HepG2 (cell line): ENCODE data around the gene TEF.
A peak's percentile ranks its signal among the peaks of the same experiment; 100 is the strongest.

Experiments used
- NFE2 ChIP-seq: sonication (generic); formaldehyde crosslinking; IDR thresholded peaks from 2 replicates; pipeline ENCODE4 v1.4.0; 2020; ENCODE audit warnings: missing genetic modification reagents
- POLR2AphosphoS5 ChIP-seq: IDR thresholded peaks from 2 replicates; pipeline ENCODE4 v1.6.1; 2012; ENCODE audit warnings: low read depth, low read length
- RCOR2 ChIP-seq: IDR thresholded peaks from 2 replicates; pipeline ENCODE4 v1.6.1; 2016; ENCODE audit warnings: missing biosample characterization, missing genetic modification reagents
- SCMH1 ChIP-seq: sonication (generic); formaldehyde crosslinking; IDR thresholded peaks from 2 replicates; pipeline ENCODE4 v1.9.0; 2021; ENCODE audit warnings: missing genetic modification reagents, mild to moderate bottlenecking, borderline replicate concordance
- SMC3 ChIP-seq: IDR thresholded peaks from 2 replicates; pipeline ENCODE4 v1.6.1; 2011; ENCODE audit warnings: low read length, improper control_type of control experiment
- ZBTB8A ChIP-seq: sonication (generic); formaldehyde crosslinking; IDR thresholded peaks from 2 replicates; pipeline ENCODE4 v1.4.0; 2020; ENCODE audit warnings: mild to moderate bottlenecking, low read depth, missing genetic modification reagents, borderline replicate concordance
- TF ChIP-seq, protein P1 (sequence below): sonication (generic); formaldehyde crosslinking; IDR thresholded peaks from 2 replicates; pipeline ENCODE4 v1.5.0; 2020; ENCODE audit warnings: missing genetic modification reagents, mild to moderate bottlenecking, borderline replicate concordance
- TF ChIP-seq, protein P2 (sequence below): sonication (generic); formaldehyde crosslinking; IDR thresholded peaks from 2 replicates; pipeline ENCODE4 v1.4.0; 2020; ENCODE audit warnings: mild to moderate bottlenecking, missing genetic modification reagents
- TF ChIP-seq, protein P3 (sequence below), 2 experiments: IDR thresholded peaks; 2 replicates each; pipeline ENCODE4 v1.6.1; 2011 to 2012; ENCODE audit warnings: low read length in 2 of 2, borderline replicate concordance in 1 of 2, low read depth in 1 of 2, mild to moderate bottlenecking in 1 of 2, moderate library complexity in 1 of 2
- TF ChIP-seq, protein P4 (sequence below): sonication (generic); formaldehyde crosslinking; IDR thresholded peaks from 2 replicates; pipeline ENCODE4 v1.5.0; 2020; ENCODE audit warnings: mild to moderate bottlenecking, missing genetic modification reagents, moderate library complexity

DNA sequence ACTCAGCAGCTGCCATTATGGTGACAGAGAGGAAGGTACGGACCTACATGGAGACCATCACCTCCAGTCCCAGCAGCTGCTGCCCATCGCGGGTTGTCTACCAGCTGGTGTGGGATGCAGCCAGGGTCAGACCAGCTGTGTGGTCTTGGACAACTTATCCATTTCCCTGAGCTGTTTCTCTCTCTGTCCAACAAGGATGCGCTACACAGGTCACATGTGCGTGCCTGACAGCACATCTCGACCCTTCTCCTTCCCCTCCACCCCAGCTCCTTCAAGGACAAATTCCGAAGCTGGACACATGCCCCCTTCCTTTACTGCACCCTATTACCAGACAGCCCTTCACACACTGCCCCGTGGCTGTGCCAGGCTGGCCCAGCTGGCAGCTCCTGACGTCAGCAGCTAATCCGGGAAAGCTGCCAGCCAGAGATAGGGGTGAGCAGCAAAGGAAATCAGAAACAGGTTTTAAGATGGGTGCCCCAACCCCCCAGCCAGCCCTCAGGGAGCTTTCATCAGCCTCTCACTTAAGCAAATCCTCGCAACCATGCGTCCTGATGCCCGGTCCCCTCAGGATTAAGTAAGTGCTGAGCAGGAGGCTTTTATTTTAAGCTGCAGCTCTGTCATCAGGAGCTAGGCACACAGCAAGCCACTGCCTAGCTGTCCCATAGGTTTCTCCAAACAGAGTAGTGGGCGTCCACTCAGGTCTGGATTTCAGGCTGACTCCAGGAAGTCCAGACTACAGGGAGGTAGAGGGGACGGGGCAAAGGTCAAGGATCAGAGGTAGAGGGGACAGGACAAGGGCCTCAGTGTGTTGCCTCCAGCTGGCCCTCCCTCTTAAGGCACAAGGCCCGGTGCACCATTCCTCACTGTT, 20.3 kb downstream of the TEF start:
- TF ChIP-seq, protein P1, sequence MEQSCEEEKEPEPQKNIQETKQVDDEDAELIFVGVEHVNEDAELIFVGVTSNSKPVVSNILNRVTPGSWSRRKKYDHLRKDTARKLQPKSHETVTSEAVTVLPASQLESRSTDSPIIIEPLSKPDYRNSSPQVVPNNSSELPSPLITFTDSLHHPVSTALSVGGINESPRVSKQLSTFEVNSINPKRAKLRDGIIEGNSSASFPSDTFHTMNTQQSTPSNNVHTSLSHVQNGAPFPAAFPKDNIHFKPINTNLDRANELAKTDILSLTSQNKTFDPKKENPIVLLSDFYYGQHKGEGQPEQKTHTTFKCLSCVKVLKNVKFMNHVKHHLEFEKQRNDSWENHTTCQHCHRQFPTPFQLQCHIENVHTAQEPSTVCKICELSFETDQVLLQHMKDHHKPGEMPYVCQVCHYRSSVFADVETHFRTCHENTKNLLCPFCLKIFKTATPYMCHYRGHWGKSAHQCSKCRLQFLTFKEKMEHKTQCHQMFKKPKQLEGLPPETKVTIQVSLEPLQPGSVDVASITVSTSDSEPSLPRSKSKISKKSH (CRISPR knock-in tag), result no peak
- TF ChIP-seq, protein P2, sequence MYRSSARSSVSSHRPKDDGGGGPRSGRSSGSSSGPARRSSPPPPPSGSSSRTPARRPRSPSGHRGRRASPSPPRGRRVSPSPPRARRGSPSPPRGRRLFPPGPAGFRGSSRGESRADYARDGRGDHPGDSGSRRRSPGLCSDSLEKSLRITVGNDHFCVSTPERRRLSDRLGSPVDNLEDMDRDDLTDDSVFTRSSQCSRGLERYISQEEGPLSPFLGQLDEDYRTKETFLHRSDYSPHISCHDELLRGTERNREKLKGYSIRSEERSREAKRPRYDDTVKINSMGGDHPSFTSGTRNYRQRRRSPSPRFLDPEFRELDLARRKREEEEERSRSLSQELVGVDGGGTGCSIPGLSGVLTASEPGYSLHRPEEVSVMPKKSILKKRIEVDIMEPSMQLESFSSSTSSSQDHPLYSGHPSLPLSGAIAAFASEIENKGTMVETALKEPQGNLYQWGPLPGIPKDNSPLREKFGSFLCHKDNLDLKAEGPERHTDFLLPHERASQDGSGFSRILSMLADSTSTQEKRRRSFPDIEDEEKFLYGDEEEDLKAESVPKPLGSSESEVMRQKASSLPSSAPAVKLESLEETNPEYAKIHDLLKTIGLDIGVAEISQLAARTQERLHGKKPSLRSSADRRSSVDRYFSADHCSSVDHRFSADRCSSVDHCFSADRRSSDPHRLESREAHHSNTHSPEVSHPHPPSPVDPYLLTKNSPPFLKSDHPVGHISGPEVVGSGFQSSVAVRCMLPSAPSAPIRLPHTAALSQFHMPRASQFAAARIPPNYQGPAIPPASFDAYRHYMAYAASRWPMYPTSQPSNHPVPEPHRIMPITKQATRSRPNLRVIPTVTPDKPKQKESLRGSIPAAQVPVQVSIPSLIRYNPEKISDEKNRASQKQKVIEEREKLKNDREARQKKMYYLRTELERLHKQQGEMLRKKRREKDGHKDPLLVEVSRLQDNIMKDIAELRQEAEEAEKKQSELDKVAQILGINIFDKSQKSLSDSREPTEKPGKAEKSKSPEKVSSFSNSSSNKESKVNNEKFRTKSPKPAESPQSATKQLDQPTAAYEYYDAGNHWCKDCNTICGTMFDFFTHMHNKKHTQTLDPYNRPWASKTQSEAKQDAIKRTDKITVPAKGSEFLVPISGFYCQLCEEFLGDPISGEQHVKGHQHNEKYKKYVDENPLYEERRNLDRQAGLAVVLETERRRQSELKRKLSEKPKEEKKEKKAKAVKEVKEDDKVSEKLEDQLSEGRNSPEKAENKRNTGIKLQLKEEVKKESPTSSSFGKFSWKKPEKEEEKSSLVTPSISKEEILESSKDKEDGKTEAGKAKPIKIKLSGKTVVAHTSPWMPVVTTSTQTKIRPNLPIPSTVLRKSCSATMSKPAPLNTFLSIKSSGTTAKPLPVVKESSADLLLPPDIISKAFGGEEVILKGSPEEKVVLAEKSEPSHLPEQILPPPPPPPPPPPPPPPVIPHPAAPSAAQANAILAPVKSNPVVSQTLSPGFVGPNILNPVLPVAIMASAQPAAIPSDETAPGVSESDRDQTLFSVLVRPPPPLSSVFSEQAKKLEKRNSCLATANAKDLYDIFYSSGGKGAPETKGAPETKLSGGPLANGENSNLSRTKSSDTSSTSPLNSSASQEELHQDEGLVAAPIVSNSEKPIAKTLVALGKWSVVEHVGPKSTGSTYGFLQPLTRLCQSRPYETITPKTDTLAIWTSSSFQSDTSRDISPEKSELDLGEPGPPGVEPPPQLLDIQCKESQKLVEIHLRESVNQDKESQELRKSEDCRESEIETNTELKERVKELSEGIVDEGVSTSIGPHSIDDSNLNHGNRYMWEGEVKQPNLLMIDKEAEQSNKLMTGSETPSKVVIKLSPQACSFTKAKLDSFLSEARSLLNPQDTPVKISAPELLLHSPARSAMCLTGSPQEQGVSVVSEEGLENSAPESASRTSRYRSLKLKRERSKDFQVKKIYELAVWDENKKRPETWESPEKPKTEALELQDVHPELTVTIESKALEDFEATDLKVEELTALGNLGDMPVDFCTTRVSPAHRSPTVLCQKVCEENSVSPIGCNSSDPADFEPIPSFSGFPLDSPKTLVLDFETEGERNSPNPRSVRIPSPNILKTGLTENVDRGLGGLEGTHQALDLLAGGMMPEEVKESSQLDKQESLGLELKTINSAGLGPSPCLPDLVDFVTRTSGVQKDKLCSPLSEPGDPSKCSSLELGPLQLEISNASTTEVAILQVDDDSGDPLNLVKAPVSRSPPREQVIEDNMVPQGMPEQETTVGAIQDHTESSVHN, result no peak
- TF ChIP-seq ZBTB8A (no peak), NFE2 (no peak), RCOR2 (CRISPR knock-in tag) (no peak), POLR2AphosphoS5 (no peak), SMC3 (no peak), SCMH1 (no peak)
- TF ChIP-seq, protein P3, sequence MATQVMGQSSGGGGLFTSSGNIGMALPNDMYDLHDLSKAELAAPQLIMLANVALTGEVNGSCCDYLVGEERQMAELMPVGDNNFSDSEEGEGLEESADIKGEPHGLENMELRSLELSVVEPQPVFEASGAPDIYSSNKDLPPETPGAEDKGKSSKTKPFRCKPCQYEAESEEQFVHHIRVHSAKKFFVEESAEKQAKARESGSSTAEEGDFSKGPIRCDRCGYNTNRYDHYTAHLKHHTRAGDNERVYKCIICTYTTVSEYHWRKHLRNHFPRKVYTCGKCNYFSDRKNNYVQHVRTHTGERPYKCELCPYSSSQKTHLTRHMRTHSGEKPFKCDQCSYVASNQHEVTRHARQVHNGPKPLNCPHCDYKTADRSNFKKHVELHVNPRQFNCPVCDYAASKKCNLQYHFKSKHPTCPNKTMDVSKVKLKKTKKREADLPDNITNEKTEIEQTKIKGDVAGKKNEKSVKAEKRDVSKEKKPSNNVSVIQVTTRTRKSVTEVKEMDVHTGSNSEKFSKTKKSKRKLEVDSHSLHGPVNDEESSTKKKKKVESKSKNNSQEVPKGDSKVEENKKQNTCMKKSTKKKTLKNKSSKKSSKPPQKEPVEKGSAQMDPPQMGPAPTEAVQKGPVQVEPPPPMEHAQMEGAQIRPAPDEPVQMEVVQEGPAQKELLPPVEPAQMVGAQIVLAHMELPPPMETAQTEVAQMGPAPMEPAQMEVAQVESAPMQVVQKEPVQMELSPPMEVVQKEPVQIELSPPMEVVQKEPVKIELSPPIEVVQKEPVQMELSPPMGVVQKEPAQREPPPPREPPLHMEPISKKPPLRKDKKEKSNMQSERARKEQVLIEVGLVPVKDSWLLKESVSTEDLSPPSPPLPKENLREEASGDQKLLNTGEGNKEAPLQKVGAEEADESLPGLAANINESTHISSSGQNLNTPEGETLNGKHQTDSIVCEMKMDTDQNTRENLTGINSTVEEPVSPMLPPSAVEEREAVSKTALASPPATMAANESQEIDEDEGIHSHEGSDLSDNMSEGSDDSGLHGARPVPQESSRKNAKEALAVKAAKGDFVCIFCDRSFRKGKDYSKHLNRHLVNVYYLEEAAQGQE (IDR thresholded peaks at IDR 0.05; ENCODE audit: borderline replicate concordance in 1 of 2, low read depth in 1 of 2, low read length in 2 of 2), result no peak
- TF ChIP-seq, protein P4, sequence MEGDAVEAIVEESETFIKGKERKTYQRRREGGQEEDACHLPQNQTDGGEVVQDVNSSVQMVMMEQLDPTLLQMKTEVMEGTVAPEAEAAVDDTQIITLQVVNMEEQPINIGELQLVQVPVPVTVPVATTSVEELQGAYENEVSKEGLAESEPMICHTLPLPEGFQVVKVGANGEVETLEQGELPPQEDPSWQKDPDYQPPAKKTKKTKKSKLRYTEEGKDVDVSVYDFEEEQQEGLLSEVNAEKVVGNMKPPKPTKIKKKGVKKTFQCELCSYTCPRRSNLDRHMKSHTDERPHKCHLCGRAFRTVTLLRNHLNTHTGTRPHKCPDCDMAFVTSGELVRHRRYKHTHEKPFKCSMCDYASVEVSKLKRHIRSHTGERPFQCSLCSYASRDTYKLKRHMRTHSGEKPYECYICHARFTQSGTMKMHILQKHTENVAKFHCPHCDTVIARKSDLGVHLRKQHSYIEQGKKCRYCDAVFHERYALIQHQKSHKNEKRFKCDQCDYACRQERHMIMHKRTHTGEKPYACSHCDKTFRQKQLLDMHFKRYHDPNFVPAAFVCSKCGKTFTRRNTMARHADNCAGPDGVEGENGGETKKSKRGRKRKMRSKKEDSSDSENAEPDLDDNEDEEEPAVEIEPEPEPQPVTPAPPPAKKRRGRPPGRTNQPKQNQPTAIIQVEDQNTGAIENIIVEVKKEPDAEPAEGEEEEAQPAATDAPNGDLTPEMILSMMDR, result 0 out of 2 replicates have a peak, but pooled peaks have one; percentile 11
